Urothelium cell line (cell line): Measurements from ENCODE around the gene NF2.

Experiments
- DNase-seq: peaks from one replicate; pipeline ENCODE4 v3.0.0; 2011; ENCODE audit warnings: low spot score, mixed read lengths
- FAIRE-seq: peaks from 2 replicates; lab custom pipeline; 2011; peaks lifted over from hg19 to GRCh38; lab: Jason Lieb, UNC

Gene NF2

GRCh38 chr22:29658176-29658575 lies 54.7 kb downstream of the NF2 start:
- no peak for FAIRE-seq
- no peak for DNase-seq

- peak; percentile 44 for FAIRE-seq
- DNase-seq, result no peak
Measured at GRCh38 chr22:29660021-29660420, 56.6 kb downstream of the NF2 start.

DNA sequence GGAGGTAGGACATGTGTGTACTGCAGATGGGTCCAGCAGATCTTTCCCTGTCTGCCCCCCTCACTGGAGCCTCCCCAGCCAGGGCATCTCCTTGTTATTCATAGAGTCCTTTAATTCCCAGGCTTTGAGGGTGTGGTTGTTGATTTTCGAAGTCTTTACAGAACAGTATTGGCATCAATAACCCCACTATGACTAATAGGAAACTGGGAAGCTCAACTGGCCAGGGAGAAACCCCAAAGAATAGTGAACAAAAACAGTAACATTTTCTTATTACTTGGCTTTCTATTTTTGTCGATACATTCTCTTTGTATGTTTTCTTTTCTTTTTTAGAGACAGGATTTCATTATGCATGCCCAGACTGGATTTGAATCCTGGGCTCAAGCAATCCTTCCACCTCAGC lies 57.9 kb downstream of the NF2 start:
- no peak for FAIRE-seq
- no peak for DNase-seq

DNA sequence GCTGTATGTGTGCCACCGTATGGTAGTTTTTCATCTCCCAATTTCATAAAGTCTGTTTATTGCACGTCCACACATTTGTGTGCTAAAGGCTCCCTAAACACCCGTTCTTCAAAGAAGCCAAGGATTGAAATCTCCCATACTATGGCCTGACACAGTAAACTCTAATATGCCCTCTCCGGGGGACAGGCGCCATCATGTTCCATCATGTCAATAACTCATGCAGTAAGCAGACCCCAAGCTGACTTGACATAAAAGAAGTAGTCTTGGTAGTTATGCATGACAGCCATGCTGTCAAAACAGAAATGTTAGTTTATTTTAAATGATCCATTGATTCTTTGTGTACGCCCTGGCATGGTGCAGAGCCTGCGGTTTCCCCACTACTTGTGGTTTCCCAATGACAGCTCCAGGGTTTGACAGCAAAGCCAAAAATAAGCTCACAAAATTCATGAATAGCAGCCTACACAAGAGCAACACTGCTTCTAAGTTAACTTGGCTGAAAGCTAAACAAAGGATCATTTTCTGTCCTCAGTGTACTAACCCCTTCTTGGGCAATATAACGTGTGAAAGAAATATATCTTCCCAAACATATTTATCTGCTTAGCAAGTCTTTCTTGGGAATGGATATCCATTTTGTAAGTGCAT lies 59.9 kb downstream of the NF2 start:
- DNase-seq, result no peak
- FAIRE-seq, result no peak

DNA sequence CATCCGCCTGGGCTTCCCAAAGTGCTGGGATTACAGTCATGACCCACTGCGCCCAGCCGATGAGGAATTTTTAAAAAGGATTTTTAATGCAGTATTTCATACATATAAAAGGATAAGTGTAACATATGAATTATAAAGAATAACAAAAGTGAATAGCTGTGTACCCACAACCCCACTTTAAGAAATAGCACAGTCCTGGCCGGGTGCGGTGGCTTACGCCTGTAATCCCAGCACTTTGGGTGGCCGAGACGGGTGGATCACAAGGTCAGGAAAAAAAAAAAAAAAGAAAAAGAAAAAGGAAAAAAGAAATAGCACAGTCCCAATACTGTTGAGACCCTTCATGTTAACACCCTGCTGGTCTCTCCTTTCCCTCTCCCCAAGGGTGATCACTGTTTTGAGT lies 62.1 kb downstream of the NF2 start:
- DNase-seq, result no peak
- FAIRE-seq, result no peak

DNA sequence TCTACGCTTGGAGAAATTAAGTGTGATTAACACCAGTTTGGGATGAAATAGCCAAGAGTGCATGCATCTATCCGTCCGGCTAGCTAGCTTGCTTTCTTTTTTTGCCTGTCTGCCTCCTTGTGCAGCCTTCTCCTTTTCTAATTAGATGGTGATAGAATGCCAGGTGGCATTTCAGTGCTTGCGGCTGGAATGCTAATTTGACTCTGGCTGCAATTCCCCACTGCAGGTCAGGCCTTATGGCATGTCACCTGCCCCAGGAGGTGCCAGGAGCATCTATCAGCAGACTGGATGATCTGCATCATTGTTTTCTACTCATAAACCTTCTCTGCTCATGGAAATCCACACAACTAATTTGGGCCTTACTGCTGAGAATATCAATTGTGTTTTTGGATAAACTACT lies 65.2 kb downstream of the NF2 start:
- no peak for FAIRE-seq
- no peak for DNase-seq

DNA sequence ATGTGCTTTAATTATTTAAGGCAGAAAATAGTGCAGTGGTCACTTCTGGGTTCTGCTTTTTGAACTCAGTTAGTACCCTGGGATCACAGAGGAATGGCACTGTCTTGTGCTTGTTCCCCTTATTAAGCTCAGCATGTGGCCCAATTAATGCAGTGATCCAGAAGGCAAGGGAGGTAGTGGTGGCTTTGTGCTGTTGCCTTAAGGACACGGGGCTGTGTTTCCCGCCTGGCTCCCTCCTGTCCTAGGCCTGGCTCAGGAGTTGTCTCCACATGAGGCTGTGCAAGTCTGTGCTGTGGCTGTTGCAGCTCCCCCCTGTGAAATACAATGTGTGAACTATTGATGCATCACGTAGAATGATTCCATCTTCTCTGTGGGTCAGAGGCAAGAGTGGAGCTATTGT lies 67.2 kb downstream of the NF2 start:
- FAIRE-seq, result peak; percentile 27
- no peak for DNase-seq

GRCh38 chr22:29673361-29674066 lies 70.1 kb downstream of the NF2 start:
- FAIRE-seq, result no peak
- DNase-seq, result no peak

GRCh38 chr22:29674121-29674520 lies 70.7 kb downstream of the NF2 start:
- FAIRE-seq (no peak), DNase-seq (no peak)

DNA sequence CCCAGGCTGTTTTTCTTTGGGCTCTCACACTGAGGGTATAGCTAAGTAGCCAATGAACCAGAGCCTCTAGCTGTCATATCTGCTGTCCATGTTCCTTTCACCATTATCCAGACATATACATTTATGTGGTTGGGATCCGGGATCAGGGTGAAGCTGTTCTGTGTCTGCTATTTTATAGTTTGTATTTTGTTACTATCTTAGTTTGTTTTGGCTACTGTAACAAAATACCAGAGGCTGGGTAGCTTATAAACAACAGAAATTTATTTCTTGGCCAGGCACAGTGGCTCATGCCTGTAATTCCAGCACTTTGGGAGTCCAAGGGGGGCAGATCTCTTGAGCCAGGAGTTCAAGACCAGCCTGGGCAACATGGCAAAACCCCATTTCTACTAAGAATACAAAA lies 75.9 kb downstream of the NF2 start:
- DNase-seq, result no peak
- FAIRE-seq, result no peak

GRCh38 chr22:29683536-29683935 lies 80.1 kb downstream of the NF2 start:
- DNase-seq (no peak), FAIRE-seq (no peak)

DNA sequence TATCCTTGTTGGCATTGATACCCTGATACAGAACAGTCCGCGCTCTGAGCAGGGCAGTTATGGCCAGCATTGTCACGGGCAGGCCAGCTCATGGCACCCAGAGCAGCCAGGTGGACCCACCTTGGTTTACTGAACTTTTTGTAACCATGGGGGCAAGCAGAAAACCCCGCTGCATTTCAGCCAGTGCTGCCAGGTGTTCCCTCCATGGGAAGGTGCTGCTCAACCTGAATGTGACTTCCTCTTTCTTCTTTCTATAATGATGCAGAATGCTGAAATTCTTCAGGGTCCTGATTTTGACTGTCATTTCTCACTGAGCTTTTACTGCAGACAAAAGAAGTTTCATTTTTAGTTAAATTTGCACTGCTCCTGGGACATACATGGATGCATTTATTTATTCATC lies 80.8 kb downstream of the NF2 start:
- FAIRE-seq, result no peak
- no peak for DNase-seq

DNA sequence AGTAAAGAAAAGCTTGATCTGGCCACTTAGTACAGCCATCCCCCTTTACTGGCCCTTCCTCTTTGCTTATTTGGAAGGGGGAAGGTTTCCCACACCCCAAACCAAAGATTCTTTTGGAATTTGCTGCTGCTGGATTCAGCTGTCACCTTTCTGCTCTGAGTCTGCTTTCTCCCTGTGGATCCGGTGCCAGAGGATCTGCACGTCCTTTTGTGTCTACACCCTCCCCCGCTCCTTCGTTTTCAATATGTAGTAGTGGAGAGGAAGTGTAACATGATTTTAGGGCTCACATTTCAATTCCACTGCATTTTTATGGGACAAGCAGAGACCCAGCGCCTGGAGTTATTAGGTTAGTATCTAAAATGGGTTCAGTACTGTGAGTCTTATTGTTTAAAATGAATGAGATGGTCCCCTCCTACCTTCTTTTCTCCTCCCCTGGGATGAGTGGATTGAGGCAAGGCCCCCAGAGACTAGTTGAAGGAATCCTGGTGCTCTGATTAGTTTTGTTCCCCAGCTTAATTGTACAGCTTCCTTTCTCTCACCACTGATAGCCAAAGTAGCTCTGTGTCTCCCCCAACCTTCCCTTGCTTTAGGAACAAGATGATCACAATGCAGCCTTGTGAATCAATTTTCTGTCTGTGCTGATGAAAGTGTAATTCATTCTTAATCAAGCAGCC lies 85.9 kb downstream of the NF2 start:
- no peak for FAIRE-seq
- DNase-seq, result no peak

DNA sequence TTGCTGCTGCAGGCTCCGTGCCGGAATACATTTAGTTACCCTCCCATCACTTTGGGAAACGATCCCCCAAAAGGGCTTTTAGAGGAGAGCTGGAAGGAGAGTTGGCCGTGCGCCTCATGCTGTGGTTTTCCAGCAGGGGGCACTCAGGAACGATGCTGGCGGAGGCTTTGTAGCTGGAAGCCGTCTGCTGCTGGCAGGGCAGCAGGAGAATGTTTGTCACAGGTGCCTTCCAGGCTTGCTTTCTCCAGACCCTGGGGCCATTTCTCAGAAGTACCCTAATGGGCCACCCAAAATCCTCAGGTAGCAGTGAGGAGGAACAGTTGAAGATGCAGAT lies 86.4 kb downstream of the NF2 start:
- peak; percentile 40 for DNase-seq
- no peak for FAIRE-seq

DNA sequence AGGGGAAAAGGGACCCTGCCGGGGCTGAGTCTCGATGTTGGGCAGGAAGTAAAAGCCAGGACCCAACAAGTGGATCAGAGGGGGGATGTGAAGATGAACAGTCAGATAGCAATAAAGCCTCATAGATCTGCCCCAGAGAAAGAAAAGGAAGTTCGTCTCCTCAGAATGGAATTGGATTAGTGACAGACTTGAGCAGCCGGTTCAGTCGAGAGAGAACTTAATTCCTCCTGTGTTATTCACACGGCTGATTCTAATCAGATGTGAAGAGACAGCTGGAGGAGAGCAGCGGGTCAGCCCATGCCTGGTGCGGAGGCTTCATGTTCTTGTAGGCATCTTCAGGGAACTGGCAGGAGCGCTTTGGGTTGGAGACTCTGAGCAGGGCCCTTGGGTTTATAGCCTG lies 87.0 kb downstream of the NF2 start:
- FAIRE-seq, result no peak
- DNase-seq, result no peak

DNA sequence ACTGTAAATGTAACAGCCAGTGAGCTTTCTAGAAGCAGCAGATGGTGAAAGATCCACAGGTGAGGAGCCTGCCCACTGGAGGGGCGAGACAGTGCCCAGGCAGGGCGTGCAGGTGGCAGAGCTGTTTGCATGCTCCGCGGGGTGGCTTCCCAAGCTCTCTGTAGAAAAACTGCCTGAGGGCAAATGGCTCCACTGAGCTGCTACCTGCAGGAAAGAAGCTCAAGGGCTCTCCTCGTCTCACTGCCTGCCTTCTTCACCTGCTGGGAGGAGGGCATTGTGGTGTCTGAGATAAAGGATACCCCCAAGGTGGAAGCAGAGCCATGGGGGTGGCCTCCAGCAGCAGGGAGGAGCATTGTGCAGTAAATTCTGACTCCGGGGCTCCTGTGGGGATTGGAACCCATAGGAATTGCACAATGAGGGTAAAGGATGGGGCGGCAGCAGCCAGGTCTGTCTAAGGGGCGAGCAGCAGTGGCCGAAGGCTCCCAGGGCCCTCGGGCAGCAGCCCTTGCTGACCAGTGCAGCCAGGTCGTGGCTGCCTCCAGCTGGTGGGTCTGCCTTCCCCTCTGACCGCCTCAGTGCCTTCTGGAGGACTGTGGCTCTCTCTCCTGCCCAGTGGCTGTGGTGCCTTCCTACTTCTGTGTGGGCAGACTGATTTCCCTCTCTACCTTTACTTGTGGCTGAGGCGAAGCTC lies 88.3 kb downstream of the NF2 start:
- DNase-seq (no peak), FAIRE-seq (no peak)

DNA sequence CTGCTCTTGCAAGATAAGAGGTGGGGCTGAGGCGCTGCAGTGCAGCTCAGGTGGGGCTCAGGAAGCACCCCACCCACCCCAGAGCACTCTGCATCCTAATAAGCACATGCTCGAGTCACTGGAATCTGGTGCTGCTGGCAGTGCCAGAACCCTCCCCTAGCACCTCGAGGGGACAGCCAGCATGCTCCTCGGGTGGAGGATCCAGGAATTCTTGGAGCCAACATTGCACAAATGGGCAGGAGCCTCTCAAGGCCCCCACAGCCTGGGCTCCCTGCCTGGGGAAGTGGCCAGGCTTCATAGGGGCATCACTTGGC lies 88.9 kb downstream of the NF2 start:
- FAIRE-seq (no peak), DNase-seq (no peak)

DNA sequence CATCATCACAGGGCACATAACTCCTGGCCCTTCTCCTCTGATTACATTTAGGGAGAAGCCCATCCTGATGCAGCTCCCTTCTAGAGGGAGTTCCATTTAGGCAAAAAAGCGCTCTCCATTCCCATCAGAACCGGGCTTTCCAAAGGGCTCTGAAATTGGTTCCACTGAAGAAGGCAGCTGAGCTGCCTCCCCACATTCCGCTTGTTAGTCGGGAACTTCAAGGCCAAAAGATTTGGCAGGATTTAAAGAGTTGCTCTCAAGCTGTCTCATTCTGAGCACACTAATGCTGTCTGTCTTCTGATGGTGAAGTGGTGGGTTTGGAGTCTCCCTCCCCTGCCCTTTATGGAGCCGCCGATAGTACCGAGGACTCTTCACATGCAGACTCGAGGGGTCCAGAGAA lies 89.7 kb downstream of the NF2 start:
- DNase-seq (no peak), FAIRE-seq (no peak)

DNA sequence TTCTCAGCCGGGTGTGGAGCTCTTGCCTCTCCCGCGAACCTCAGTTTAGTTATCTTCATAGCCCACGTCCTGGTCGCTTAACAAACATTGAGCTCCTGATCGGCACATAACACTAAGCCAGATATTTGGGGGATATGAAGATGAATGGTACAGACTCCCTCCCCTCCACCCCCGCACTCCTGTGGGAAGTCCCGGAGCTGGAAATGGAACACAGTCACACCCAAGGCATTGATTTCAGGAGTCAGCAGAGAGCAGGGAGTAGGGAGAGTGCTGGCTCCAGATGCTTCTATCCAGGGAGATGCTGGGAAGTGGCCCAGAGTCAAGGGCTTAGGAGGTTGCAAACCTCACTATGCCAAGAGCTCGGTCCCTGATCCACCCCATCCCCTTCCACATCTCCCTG lies 90.2 kb downstream of the NF2 start:
- FAIRE-seq (no peak), DNase-seq (no peak)

- DNase-seq (no peak), FAIRE-seq (peak; percentile 50)
Measured at GRCh38 chr22:29695129-29695926, 91.9 kb downstream of the NF2 start.
